NCI-H748 (cell line): Measurements from ENCODE around the gene DARS1.
"Not testable (repeated sequence)": the region's sequence is repeated elsewhere in the genome, so short reads cannot be mapped to it uniquely, and the experiment has no call there.

Source experiments
- DNase-seq: peaks from one replicate; lab custom pipeline; 2025; ENCODE audit not compliant: unreplicated experiment; lab: John Stamatoyannopoulos, UW

Gene DARS1

GRCh38 chr2:135890149-135890548 lies 95.3 kb downstream of the DARS1 start:
- DNase-seq: no peak

- not testable (repeated sequence) for DNase-seq
These were observed 96.8 kb downstream of the DARS1 start for GRCh38 chr2:135888587-135888986.

GRCh38 chr2:135885709-135886108 lies 99.7 kb downstream of the DARS1 start:
- DNase-seq: no peak

GRCh38 chr2:135882415-135882814 lies 103.0 kb downstream of the DARS1 start:
- no peak for DNase-seq

GRCh38 chr2:135876770-135877169 lies 108.7 kb downstream of the DARS1 start:
- not testable (repeated sequence) for DNase-seq

- peak; percentile 97 for DNase-seq
These were observed 109.2 kb downstream of the DARS1 start, which contains the start of gene MCM6 for GRCh38 chr2:135876066-135876711. Gene MCM6, minus strand, starts transcription at chr2:135876443. Its CDS starts 78 bp downstream, at chr2:135876365.

- peak; percentile 69 for DNase-seq
These were observed 109.8 kb downstream of the DARS1 start for GRCh38 chr2:135875491-135876065.

GRCh38 chr2:135874777-135875365 lies 110.6 kb downstream of the DARS1 start:
- DNase-seq: no peak

- no peak for DNase-seq
These were observed 114.9 kb downstream of the DARS1 start for GRCh38 chr2:135870571-135870970.

- no peak for DNase-seq
These were observed 122.2 kb downstream of the DARS1 start for GRCh38 chr2:135863233-135863632.

GRCh38 chr2:135862718-135863117 lies 122.7 kb downstream of the DARS1 start:
- no peak for DNase-seq
